ENCODE measurements around the gene QRFP. TPM values are rescaled to one million over a fixed set of nuclear protein-coding genes. Genes with fewer than 3 reads are reported as not detected.

QRFP gene
- total RNA-seq, 2 experiments from 2014 or later: not detected

DNA sequence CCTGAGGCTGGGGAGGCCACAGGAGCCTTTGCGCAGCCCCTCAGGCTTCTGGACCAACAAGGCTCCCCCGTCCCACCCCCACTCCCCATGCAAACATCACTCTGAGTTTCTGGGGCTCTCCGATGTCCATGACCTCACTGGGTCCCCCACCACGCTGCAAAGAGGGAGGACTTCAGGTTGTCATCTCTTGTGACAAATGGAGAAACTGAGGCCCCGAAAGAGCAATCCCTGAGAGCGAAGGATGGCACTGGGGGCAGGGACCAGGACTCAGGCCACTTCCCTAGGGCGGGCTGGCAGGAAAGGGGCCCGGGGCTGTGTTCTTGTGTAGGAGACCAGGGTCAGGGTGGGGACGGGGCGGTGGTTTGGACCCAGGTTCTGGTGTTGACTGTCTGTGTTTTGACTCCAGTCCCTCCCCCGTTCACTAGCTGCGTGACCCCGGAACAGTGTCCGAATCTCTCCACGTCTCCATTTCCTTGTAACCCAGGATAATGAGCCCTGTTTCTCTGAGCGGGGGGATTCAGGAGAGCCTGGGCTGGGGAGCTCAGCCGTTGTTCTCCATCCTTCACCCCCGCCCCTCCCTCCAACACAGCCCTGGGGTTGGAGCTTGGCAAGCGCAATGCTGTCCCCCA lies 28.6 kb upstream of the QRFP start:
- no peak for DNase-seq
- no peaks in the 10 kb centered on the region for H3K9me3 Mint-ChIP-seq

DNA sequence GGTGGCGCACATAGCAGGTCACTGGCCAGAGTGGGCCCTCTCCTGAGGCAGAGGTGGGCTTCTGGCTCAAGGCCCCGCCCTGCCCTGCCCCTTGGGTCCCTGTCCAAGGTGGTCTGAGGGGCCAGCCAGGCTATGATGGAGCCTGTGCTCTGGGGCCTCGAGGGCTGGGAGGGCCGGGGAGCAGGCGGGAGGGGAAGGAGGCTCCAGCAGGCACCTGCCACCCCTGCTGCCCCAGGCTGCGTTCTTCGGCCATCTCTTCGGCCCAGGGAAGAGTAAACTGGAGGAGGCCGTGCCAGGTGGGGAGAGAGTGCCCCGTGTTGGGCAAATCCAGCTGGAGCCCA lies 27.8 kb upstream of the QRFP start:
- H3K4me3 Mint-ChIP-seq: no peak overlapping the region
- H3K27ac Mint-ChIP-seq: no peak overlapping the region
- H3K9me3 Mint-ChIP-seq: no peaks in the 10 kb centered on the region
- no peak for DNase-seq
- H3K36me3 Mint-ChIP-seq: no peaks in the 10 kb centered on the region
- no peaks in the 10 kb centered on the region for H3K4me1 Mint-ChIP-seq
- H3K27me3 Mint-ChIP-seq: peaks cover 7% of the 10 kb centered on the region

More for the DNA sequence above, 28.6 kb upstream of the QRFP start:
- Mint-ChIP-seq H3K4me3 (no peak overlapping the region), H3K4me1 (no peaks in the 10 kb centered on the region), H3K36me3 (no peaks in the 10 kb centered on the region), H3K27me3 (peaks cover 7% of the 10 kb centered on the region), H3K27ac (no peak overlapping the region)

DNA sequence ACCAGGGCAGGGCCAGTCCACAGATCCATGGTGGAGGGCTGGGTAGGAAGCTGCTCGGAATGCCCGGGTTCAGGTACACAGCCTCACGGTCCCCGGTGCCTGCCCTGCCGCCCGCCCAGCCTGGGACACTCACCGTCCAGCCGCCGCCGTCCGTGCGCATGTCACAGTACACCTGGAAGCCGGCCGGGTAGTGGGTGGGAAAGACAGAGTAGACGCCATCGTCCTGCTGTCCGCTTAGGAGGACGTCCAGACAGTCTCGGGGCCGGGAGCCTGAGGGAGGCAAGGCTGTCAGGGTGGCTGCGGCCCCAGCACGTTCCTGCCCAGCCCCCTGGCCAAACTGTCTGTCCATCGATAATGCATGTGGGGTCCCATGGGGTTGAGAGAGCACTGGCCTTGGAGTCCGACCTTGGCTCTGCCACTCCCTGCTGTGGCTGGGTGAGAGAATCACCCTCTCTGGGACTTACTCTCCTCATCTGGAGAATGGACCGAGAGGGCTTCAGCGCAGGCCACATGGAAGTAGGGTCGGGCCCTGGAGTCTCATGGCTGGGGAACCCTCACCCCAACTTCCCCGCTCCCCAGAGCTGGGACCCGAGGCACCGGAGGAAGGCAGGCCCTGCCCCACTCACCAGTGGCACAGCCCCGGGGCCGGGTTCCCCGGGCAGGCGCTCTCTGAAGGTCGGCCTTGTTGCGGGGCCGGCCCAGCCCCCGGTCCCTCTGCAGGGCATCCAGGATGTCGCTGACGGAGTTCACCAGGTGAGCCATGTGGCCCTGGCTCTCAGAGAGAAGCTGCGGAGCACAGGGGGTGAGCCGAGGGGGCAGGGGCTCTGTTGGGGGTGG lies 27.2 kb upstream of the QRFP start:
- Mint-ChIP-seq H3K4me1 (no peaks in the 10 kb centered on the region), H3K27me3 (peaks cover 7% of the 10 kb centered on the region), H3K9me3 (no peaks in the 10 kb centered on the region), H3K4me3 (no peak overlapping the region), H3K36me3 (no peaks in the 10 kb centered on the region), H3K27ac (no peak overlapping the region)
- DNase-seq: no peak

GRCh38 chr9:130922893-130923610 lies 26.4 kb upstream of the QRFP start:
- Mint-ChIP-seq H3K27ac (no peak overlapping the region), H3K36me3 (no peaks in the 10 kb centered on the region), H3K27me3 (peaks cover 7% of the 10 kb centered on the region), H3K4me1 (no peaks in the 10 kb centered on the region), H3K9me3 (no peaks in the 10 kb centered on the region), H3K4me3 (no peak overlapping the region)
- no peak for DNase-seq

DNA sequence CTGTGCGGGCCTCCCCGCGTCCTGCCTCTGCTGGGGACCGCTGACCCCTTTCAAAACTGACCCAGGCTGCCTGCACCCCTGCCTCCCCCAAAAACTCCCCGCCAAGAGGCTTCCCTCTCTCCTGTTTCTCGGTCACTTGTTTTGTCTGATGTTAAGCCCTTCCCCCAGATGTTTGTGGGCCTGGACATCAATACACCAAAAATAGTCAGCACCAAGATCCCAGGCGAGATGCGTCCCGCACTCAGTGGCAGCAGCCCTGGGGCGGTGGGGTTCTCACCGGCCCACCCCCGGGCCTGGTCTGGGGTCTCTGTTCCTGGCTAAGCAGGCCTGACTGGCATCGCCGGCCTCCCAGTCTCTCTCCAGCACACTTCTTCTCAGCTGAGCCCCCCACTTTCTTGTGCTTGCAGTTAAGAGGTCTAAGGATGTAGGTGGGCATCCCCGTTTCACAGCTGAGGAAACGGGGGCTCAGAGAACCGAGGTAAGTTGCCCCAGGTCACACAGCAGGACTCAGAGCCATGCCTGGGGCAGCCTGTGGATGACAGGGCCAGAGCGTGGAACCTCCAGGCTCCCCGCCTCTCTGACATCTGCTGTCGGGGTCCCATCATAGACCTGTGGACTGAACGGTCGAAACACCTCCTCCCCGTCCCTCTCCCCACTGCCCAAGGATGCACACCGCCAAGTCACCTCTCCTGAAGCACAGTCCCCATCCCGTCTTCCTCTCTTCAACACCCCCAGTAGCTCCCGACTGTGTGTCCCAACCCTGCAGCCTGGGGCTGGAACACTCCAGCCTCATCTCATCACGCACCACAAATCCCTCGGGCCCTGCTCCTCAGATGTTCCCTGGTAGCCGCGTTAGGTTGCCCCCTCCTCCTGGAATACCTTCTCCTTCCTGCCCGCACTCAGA lies 25.6 kb upstream of the QRFP start:
- Mint-ChIP-seq H3K27me3 (peaks cover 7% of the 10 kb centered on the region), H3K9me3 (no peaks in the 10 kb centered on the region), H3K36me3 (no peaks in the 10 kb centered on the region), H3K4me3 (no peak overlapping the region), H3K27ac (no peak overlapping the region), H3K4me1 (no peaks in the 10 kb centered on the region)
- DNase-seq: no peak

- Mint-ChIP-seq H3K27ac (no peak overlapping the region), H3K4me3 (no peak overlapping the region), H3K4me1 (no peaks in the 10 kb centered on the region), H3K27me3 (peaks cover 7% of the 10 kb centered on the region), H3K9me3 (no peaks in the 10 kb centered on the region), H3K36me3 (no peaks in the 10 kb centered on the region)
- DNase-seq: no peak
These were observed 24.8 kb upstream of the QRFP start for GRCh38 chr9:130921300-130921988.

DNA sequence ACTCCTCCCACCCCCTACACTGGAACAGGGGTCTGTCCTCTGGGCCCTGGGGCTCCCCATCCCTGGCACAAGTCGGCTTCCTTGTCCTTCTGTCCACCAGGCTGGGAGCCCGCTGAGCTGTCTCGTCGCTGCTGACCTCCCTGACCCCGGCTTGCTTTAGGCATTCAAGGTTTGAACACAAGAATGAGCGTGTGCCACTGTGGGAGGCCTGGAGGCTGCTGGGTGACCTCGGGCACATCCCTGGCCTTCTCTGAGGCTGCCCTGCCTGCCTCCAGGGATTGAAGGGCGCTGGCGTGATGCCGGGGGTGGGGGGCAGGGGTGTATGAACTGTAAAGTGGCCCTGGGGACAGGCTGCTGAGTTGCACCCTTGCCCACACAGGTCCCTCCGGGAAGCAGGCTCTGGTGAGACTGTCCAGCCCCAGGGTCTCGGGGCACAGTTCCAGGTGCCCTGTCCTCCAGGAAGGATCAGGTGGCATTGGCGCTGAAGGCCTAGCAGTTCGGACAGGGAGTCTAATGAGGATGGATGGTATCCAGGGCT lies 24.2 kb upstream of the QRFP start:
- Mint-ChIP-seq H3K4me3 (no peak overlapping the region), H3K27me3 (peaks cover 7% of the 10 kb centered on the region), H3K4me1 (no peaks in the 10 kb centered on the region), H3K27ac (no peak overlapping the region), H3K9me3 (no peaks in the 10 kb centered on the region), H3K36me3 (no peaks in the 10 kb centered on the region)
- no peak for DNase-seq

DNA sequence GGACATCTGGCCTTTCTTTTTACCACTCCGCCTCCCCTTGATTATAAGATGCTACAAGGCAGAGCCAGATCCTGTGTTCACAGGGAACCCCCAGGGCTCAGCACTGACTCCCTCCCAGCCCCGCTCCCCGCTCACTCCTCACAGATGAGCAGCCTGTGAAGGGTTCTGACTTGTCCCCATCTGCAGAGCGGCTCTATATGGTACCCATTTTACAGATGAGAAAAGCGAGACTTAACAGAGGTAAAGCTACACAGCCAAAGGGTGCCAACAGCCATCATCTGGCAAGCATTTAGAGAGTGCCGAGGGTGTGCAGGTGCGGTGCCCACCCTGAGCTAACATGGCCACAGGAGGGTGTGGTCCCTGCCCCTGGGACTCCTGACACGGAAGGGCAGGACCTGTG lies 23.6 kb upstream of the QRFP start:
- no peak for DNase-seq
- Mint-ChIP-seq H3K4me3 (no peak overlapping the region), H3K27me3 (peaks cover 7% of the 10 kb centered on the region), H3K27ac (no peak overlapping the region), H3K4me1 (no peaks in the 10 kb centered on the region), H3K9me3 (no peaks in the 10 kb centered on the region), H3K36me3 (no peaks in the 10 kb centered on the region)

DNA sequence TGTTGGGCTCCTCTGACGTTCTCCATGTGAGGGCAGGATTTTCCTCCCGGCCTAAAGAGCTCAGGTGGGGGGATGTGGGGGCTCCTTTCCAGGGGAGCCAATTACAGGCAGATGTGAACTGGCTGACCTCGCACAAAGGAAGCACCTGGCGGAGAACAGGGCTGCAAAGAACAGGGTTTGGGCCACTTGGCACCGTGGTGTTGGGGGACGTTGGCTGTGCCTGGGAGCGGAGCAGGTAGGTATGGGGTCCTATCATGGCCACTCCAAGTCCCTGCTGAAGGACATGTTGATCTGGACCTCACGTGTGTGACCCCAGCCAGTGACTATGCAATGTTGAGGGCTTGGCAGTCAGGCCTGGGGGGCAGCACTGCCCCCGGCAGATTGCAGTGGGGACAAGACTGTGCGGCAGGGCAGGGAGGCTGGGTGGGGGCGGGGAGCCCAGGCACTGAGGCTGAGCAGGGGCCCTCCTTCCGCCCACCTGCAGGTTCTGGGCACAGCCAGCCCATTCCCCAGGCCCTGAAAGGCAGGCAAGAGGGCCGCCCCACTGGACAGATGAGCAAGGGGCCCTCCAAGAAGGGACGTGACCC lies 23.0 kb upstream of the QRFP start:
- no peaks in the 10 kb centered on the region for H3K9me3 Mint-ChIP-seq
- no peak overlapping the region for H3K4me3 Mint-ChIP-seq
- H3K27ac Mint-ChIP-seq: no peak overlapping the region
- H3K27me3 Mint-ChIP-seq: peaks cover 7% of the 10 kb centered on the region
- no peaks in the 10 kb centered on the region for H3K36me3 Mint-ChIP-seq
- no peaks in the 10 kb centered on the region for H3K4me1 Mint-ChIP-seq
- no peak for DNase-seq

- Mint-ChIP-seq H3K27ac (no peak overlapping the region), H3K9me3 (no peaks in the 10 kb centered on the region), H3K4me3 (no peak overlapping the region), H3K27me3 (peaks cover 7% of the 10 kb centered on the region), H3K36me3 (no peaks in the 10 kb centered on the region), H3K4me1 (no peaks in the 10 kb centered on the region)
- no peak for DNase-seq
These were observed 22.4 kb upstream of the QRFP start for GRCh38 chr9:130918826-130919558.

- no peak overlapping the region for H3K27ac Mint-ChIP-seq
- no peaks in the 10 kb centered on the region for H3K36me3 Mint-ChIP-seq
- no peaks in the 10 kb centered on the region for H3K4me1 Mint-ChIP-seq
- no peaks in the 10 kb centered on the region for H3K9me3 Mint-ChIP-seq
- DNase-seq: no peak
- peaks cover 7% of the 10 kb centered on the region for H3K27me3 Mint-ChIP-seq
- H3K4me3 Mint-ChIP-seq: no peak overlapping the region
These were observed 21.7 kb upstream of the QRFP start for GRCh38 chr9:130918101-130918825.

DNA sequence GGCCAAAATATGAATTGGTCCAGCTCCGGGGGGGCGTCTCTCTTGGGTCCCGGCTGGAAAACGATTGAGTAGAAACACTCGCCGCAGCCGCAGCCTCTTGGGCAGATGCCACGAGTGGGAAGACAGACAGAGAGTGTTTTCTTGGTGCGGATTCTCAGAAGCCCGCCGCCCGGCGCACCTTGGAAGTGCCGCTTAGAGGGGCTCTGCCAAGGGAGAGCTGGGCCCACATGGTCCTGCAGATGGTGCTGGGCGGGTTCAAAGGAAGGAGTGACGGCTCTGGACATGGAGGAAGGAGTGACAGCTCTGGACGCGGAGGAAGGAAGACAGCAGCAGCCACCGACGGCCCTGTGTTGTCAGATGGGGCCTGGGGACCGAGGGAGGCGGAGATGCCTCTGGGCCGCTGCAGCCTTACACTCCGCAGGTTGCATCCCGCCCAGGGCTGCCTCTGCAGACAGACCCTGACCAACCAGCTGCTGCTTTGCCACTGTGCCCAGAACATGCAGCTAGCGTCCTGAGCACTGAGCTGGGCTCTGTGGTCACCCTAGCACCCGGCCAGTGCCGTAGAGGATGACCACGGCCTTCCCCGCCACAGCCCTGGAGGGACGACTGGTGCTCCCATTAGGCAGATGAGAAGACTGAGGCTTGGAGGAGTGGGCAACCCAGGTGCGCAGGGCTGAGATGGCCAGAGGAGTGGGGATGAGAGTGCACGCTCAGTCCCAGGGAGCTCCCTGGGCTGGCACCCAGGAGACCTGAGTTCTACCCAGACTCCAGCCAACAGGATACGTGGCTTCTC lies 20.8 kb upstream of the QRFP start:
- DNase-seq: no peak
- Mint-ChIP-seq H3K4me3 (no peak overlapping the region), H3K27ac (no peak overlapping the region), H3K9me3 (no peaks in the 10 kb centered on the region), H3K36me3 (no peaks in the 10 kb centered on the region), H3K27me3 (peaks cover 1% of the 10 kb centered on the region), H3K4me1 (no peaks in the 10 kb centered on the region)
